Measurements from ENCODE around the gene HS2ST1. TPM values are rescaled to one million over a fixed set of nuclear protein-coding genes. Genes with fewer than 3 reads are reported as not detected.

HS2ST1 gene
- total and polyA plus RNA-seq, 10 of the 15 experiments (the other 5 are each of a cell fraction or from before 2014, with no cell fraction given): 5.4 to 30.8 (median 18.6) TPM

DNA sequence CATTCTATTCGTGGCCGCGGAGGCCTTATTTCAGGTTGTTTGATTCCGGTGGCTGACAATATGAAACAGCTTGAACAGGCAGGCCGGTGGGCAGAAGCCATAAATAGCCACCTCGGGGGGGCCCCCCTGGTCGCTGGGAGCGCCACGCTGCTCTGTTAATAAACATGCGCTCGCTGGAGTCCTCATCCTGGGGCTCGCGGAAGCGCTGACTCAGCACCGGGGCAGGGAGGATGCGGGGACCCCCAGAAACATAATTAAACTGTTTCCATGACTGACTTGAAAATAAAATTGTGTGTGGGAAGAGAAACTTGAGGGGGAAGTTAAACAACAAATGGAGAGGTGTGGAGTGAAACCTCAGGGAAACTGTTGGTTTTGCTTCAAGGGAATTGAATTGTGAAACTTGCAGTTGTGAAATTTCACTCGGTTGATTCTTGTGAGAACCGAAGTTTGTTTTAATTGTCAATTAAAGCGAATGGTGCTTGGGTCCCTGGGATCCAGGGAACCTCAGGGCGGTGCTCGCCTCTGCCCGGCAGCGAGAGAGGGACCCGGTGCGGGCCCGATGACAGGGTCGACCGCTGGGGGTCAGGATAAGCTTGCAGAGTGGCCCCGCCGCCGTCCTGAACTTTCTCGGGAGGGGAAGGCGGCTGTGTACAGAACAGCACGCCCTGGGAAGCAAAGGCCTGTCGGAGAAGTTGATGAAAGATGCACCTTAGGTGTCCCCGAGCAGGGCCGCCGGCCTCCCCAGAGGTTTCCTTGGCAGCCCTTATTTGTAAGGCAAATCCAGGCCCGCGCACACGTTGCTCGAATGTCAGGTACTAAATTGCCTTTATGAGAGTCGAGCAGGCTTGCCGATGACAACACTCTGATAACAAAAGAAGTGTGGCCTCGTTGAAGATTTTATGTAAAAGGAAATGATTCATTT lies 237.3 kb downstream of the HS2ST1 start (continued):
- TF ChIP-seq BACH1 (IDR thresholded peaks at IDR 0.05; ENCODE audit: borderline replicate concordance) (peak; percentile 80), GATAD2B (conservative IDR thresholded peaks at IDR 0.05; ENCODE audit: low read depth) (peak; percentile 98), PML (IDR thresholded peaks at IDR 0.05; ENCODE audit: low read length) (0 out of 2 replicates have a peak, but pooled peaks have one; percentile 51), DPF2 (IDR thresholded peaks at IDR 0.05) (peak; percentile 84; the same call in 1 of the 2 replicates), SIN3A (IDR thresholded peaks at IDR 0.05; ENCODE audit: low read depth, low read length) (no peak), MEF2B (IDR thresholded peaks at IDR 0.05; ENCODE audit: partially characterized antibody, poor library complexity, severe bottlenecking) (peak; percentile 97), ZNF274 (IDR thresholded peaks at IDR 0.05; ENCODE audit: insufficient read depth, insufficient read length) (no peak), SMARCA5 (IDR thresholded peaks at IDR 0.05) (no peak), HDAC6 (IDR thresholded peaks at IDR 0.05; ENCODE audit: unreplicated experiment) (no peak), BMI1 (IDR thresholded peaks at IDR 0.05; ENCODE audit: borderline replicate concordance) (peak; percentile 60; the same call in 1 of the 2 replicates), CBX3 (IDR thresholded peaks at IDR 0.05; ENCODE audit: borderline replicate concordance, low read depth) (no peak), MEF2A (IDR thresholded peaks at IDR 0.05; ENCODE audit: insufficient read depth, low read depth, low read length) (peak; percentile 98), NFIC (IDR thresholded peaks at IDR 0.05; ENCODE audit: low read depth, low read length) (peak; percentile 75), RBBP5 (conservative IDR thresholded peaks at IDR 0.05) (no peak), SPI1 (IDR thresholded peaks at IDR 0.05; ENCODE audit: borderline replicate concordance, insufficient read depth, low read depth, low read length) (no peak), TBL1XR1 (IDR thresholded peaks at IDR 0.05; ENCODE audit: low read depth, low read length) (peak; percentile 82; the same call in 1 of the 2 replicates), POU2F2 (IDR thresholded peaks at IDR 0.05; ENCODE audit: borderline replicate concordance, low read depth, low read length) (peak; percentile 48; the same call in 1 of the 3 replicates), SUZ12 (IDR thresholded peaks at IDR 0.05; ENCODE audit: unreplicated experiment) (no peak), ATF7 (IDR thresholded peaks at IDR 0.05; ENCODE audit: low read depth) (peak; percentile 71), NR2C2 (IDR thresholded peaks at IDR 0.05; ENCODE audit: borderline replicate concordance, control insufficient read depth, insufficient read length, low read depth) (no peak), CEBPB (IDR thresholded peaks at IDR 0.05; ENCODE audit: borderline replicate concordance in 1 of 2, low read depth in 2 of 2, low read length in 2 of 2) (no peak), FOXM1 (IDR thresholded peaks at IDR 0.05; ENCODE audit: low read depth, low read length) (peak; percentile 73)
- TF ChIP-seq, protein P1, sequence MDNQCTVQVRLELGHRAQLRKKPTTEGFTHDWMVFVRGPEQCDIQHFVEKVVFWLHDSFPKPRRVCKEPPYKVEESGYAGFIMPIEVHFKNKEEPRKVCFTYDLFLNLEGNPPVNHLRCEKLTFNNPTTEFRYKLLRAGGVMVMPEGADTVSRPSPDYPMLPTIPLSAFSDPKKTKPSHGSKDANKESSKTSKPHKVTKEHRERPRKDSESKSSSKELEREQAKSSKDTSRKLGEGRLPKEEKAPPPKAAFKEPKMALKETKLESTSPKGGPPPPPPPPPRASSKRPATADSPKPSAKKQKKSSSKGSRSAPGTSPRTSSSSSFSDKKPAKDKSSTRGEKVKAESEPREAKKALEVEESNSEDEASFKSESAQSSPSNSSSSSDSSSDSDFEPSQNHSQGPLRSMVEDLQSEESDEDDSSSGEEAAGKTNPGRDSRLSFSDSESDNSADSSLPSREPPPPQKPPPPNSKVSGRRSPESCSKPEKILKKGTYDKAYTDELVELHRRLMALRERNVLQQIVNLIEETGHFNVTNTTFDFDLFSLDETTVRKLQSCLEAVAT (IDR thresholded peaks at IDR 0.05): no peak
- TF ChIP-seq, protein P2, sequence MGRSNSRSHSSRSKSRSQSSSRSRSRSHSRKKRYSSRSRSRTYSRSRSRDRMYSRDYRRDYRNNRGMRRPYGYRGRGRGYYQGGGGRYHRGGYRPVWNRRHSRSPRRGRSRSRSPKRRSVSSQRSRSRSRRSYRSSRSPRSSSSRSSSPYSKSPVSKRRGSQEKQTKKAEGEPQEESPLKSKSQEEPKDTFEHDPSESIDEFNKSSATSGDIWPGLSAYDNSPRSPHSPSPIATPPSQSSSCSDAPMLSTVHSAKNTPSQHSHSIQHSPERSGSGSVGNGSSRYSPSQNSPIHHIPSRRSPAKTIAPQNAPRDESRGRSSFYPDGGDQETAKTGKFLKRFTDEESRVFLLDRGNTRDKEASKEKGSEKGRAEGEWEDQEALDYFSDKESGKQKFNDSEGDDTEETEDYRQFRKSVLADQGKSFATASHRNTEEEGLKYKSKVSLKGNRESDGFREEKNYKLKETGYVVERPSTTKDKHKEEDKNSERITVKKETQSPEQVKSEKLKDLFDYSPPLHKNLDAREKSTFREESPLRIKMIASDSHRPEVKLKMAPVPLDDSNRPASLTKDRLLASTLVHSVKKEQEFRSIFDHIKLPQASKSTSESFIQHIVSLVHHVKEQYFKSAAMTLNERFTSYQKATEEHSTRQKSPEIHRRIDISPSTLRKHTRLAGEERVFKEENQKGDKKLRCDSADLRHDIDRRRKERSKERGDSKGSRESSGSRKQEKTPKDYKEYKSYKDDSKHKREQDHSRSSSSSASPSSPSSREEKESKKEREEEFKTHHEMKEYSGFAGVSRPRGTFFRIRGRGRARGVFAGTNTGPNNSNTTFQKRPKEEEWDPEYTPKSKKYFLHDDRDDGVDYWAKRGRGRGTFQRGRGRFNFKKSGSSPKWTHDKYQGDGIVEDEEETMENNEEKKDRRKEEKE (IDR thresholded peaks at IDR 0.05): no peak
- TF ChIP-seq, protein P3, sequence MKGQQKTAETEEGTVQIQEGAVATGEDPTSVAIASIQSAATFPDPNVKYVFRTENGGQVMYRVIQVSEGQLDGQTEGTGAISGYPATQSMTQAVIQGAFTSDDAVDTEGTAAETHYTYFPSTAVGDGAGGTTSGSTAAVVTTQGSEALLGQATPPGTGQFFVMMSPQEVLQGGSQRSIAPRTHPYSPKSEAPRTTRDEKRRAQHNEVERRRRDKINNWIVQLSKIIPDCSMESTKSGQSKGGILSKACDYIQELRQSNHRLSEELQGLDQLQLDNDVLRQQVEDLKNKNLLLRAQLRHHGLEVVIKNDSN (IDR thresholded peaks at IDR 0.05; ENCODE audit: borderline replicate concordance, extremely low read length, insufficient read depth, low read depth, low read length): no peak
